Esophagus squamous epithelium (tissue), 5 donors: ENCODE data around the gene CDYL. TPM values are rescaled to one million over a fixed set of nuclear protein-coding genes. Genes with fewer than 3 reads are reported as not detected.

Experiments used
- DNase-seq: peaks from one replicate; lab custom pipeline; 2025; lab: John Stamatoyannopoulos, UW
- H3K27ac ChIP-seq, 4 donors: fragments of 200-600 bp; sonication (generic); one replicate each; pipeline ENCODE4 v1.5.1; 2016 to 2019; ENCODE audit warnings: mild to moderate bottlenecking in 1 of 4
- H3K27me3 ChIP-seq, 4 donors: fragments of 200-600 bp; sonication (generic); 1 replicate in 3 of 4; 2 replicates in 1 of 4; pipeline versions ENCODE4 v1.5.1 to v1.6.0; 2017 to 2021; ENCODE audit warnings: antibody characterized with exemption in 1 of 4
- H3K36me3 ChIP-seq, 3 donors: fragments of 200-600 bp; sonication (generic); one replicate each; pipeline ENCODE4 v1.5.1; 2016 to 2019
- H3K4me1 ChIP-seq, 3 donors: fragments of 200-600 bp; sonication (generic); one replicate each; pipeline ENCODE4 v1.5.1; 2017 to 2019
- H3K4me3 ChIP-seq, 4 donors: fragments of 200-600 bp; sonication (generic); 1 replicate in 3 of 4; 2 replicates in 1 of 4; pipeline ENCODE4 v1.5.1; 2016 to 2019; ENCODE audit warnings: mild to moderate bottlenecking in 2 of 4, moderate library complexity in 1 of 4
- H3K9me3 ChIP-seq, 3 donors: fragments of 200-600 bp; sonication (generic); one replicate each; pipeline ENCODE4 v1.5.1; 2016 to 2019
- POLR2A ChIP-seq, 4 donors: fragments of 450-650 bp; IDR thresholded peaks; one replicate each; pipeline ENCODE4 v1.6.1; 2017; ENCODE audit warnings: antibody characterized with exemption in 4 of 4, mild to moderate bottlenecking in 4 of 4, moderate library complexity in 3 of 4
- WGBS, 2 donors: methylation state at CpG; one replicate each; pipeline ENCODE4 v1.1.5; 2018; 5-methylcytosine and 5-hydroxymethylcytosine counted together
- intact Hi-C: fragments of 100-400 bp; cut with DNase I; formaldehyde crosslinking; loops from one replicate; pipeline ENCODE4 v1.15.0; 2022
- total RNA-seq, 4 donors: library from RNA; depleted of rRNA; stranded (reverse); fragments of >200 nt; gene quantifications; one replicate each; pipeline ENCODE4 v1.1.0, GENCODE V29; 2016
- TF ChIP-seq, protein P1 (sequence below), 6 experiments: fragments of 450-650 bp in 4 of 6; fragments of 200-600 bp in 2 of 6; sonication (generic) in 2 of 6; IDR thresholded peaks; one replicate each; pipeline ENCODE4 v1.5.1; 2016 to 2019; ENCODE audit warnings: antibody characterized with exemption in 6 of 6, mild to moderate bottlenecking in 4 of 6, moderate library complexity in 4 of 6
- donor health status: DM: yes; HTN: yes; CAD: no.

The CDYL gene
- total RNA-seq, 4 donors from 2014 or later: 15.2 to 43.5 (median 19.6) TPM

DNA sequence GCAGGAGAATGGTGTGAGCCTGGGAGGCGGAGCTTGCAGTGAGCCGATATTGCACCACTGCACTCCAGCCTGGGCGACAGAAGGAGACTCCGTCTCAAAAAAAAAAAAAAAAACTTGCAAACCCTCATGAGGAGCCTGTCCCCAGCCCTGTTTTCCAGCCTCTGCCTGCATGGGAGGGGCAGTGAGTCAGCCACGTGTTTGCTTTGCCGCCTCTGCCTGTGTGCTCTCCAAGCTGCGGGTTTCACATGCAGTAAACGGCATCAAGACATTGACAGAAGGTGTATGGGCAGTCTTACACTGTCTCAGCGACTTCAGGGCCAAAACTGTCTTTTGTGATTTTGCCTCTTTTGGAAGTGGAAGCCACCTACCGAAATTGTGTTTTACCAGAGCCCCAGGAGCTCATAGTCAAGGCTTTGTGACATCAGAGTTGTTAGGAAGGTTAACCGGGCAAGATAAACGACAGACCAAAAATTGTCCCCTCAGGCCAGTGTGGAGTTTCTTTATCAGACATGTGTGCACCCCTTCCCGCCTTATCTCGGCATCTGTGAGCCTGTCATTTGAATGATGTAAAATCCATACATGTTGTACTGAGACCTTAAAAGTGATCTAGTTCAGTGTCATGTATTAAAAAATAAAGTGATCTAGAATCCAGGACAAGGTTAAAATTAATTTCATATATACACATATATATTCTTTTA, 174.8 kb downstream of the CDYL start:
- Histone ChIP-seq H3K36me3 (peaks cover 4 to 87% (median 16%) of the 10 kb centered on the region in 3 donors), H3K27me3 (no peaks in the 10 kb centered on the region), H3K27ac (no peak overlapping the region), H3K9me3 (no peaks in the 10 kb centered on the region), H3K4me1 (peaks cover 0 to 10% (median 0%) of the 10 kb centered on the region in 3 donors), H3K4me3 (no peak overlapping the region)
- intact Hi-C loops: no loop called here
- DNase-seq: no peak
- TF ChIP-seq, protein P1, sequence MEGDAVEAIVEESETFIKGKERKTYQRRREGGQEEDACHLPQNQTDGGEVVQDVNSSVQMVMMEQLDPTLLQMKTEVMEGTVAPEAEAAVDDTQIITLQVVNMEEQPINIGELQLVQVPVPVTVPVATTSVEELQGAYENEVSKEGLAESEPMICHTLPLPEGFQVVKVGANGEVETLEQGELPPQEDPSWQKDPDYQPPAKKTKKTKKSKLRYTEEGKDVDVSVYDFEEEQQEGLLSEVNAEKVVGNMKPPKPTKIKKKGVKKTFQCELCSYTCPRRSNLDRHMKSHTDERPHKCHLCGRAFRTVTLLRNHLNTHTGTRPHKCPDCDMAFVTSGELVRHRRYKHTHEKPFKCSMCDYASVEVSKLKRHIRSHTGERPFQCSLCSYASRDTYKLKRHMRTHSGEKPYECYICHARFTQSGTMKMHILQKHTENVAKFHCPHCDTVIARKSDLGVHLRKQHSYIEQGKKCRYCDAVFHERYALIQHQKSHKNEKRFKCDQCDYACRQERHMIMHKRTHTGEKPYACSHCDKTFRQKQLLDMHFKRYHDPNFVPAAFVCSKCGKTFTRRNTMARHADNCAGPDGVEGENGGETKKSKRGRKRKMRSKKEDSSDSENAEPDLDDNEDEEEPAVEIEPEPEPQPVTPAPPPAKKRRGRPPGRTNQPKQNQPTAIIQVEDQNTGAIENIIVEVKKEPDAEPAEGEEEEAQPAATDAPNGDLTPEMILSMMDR (IDR thresholded peaks at IDR 0.05): no peak
- no peak for TF ChIP-seq POLR2A (IDR thresholded peaks at IDR 0.05)
- WGBS, 2 donors: 70 to 75% methylated on average over 11 to 12 of the region's 14 CpGs

DNA sequence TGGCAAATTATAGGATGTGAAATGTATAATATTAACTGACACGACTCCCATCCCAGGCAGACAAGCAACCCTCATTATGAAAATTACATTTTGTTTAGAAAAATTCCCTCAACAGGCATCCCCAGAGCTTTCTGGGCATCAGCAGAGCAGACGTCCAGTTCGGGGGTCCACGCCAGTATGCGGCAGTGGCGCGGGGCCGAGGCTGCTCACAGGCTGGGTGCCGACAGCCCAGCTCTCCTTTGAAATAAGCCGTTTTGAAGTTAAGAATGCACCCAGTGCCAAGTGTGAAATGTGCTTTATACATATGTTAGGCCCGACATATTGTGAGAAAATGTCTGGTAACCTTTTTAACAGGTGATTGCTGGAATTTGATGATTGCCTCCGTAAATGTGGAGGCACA, 177.2 kb downstream of the CDYL start:
- H3K9me3 ChIP-seq: no peaks in the 10 kb centered on the region
- WGBS, 2 donors: 97% methylated on average over 9 to 12 of the region's 12 CpGs
- TF ChIP-seq, protein P1 (IDR thresholded peaks at IDR 0.05): no peak
- no peak for TF ChIP-seq POLR2A (IDR thresholded peaks at IDR 0.05)
- intact Hi-C loops: no loop called here
- no peak overlapping the region for H3K27ac ChIP-seq
- peaks cover 4 to 72% (median 7%) of the 10 kb centered on the region in 3 donors for H3K36me3 ChIP-seq
- H3K4me3 ChIP-seq: no peak overlapping the region
- peaks cover 0 to 6% (median 0%) of the 10 kb centered on the region in 4 donors for H3K27me3 ChIP-seq
- peaks cover 0 to 10% (median 0%) of the 10 kb centered on the region in 3 donors for H3K4me1 ChIP-seq
- DNase-seq: no peak

DNA sequence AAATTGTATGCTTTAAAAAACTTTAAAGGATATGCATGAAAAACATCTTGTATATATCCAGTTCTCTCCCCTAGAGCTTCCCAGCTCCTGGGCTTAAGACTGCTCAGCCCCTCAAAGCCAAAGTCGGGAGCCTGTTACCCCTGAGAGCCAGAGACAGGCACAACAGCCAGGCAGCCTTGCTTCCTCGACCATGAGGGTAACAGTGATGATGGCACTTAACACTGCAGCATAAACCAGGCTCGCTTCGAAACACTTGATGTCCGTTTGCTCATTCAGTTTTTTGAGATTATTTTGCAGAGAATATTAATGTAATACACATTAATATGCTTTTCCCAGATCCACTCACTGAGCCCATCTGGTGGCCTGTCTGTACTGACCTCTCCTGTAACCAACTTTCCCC, 180.4 kb downstream of the CDYL start:
- Histone ChIP-seq H3K36me3 (peaks cover 4 to 48% (median 7%) of the 10 kb centered on the region in 3 donors), H3K27me3 (peaks cover 0 to 8% (median 0%) of the 10 kb centered on the region in 4 donors), H3K4me1 (no peaks in the 10 kb centered on the region), H3K9me3 (no peaks in the 10 kb centered on the region), H3K27ac (no peak overlapping the region), H3K4me3 (no peak overlapping the region)
- 91 to 93% methylated on average over 5 of the region's 5 CpGs for WGBS, 2 donors
- no peak for DNase-seq
- intact Hi-C loops: no loop called here
- TF ChIP-seq, protein P1 (IDR thresholded peaks at IDR 0.05): no peak
- no peak for TF ChIP-seq POLR2A (IDR thresholded peaks at IDR 0.05)

DNA sequence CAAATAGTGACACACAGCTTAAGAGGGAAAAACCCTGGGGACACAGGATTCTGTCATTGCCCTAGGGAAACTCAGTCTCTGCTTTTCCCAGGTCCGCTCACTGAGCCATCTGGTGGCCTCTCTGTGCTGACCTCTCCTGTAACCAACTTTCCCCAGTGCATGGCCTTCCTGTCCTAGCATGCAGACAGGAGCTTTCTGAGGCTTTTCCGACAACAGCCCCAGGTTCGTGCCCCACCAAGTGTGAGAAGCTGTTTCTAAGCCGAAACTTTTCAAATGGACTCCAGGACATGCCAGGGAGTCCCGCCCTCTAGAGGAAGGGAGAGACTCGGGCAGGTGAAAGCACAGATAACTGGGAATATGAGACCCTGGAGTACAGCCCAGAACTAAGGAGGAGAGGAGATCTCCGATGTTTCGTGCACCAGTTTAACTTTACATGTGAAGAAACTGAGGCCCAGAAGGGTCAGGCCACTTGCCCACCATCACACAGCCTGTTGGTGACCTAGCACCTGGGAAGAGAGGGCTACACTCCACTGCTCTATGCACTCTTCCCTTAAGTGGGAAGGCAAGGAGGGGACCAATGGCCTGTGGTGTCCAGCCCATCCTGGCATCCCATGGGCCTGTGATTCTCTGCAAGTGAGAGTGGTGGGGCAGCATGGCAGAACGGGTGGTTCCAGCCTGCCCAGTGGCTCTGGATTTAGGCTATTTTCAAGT, 181.5 kb downstream of the CDYL start:
- intact Hi-C loops: no loop called here
- 43 to 73% methylated on average over 4 to 7 of the region's 9 CpGs for WGBS, 2 donors
- peaks cover 0 to 8% (median 0%) of the 10 kb centered on the region in 4 donors for H3K27me3 ChIP-seq
- H3K9me3 ChIP-seq: no peaks in the 10 kb centered on the region
- DNase-seq: no peak
- H3K36me3 ChIP-seq: peaks cover 4 to 40% (median 6%) of the 10 kb centered on the region in 3 donors
- no peaks in the 10 kb centered on the region for H3K4me1 ChIP-seq
- no peak overlapping the region for H3K4me3 ChIP-seq
- TF ChIP-seq, protein P1 (IDR thresholded peaks at IDR 0.05): peak in 1 of 6 experiments; percentile 9
- TF ChIP-seq POLR2A (IDR thresholded peaks at IDR 0.05): no peak
- H3K27ac ChIP-seq: no peak overlapping the region

DNA sequence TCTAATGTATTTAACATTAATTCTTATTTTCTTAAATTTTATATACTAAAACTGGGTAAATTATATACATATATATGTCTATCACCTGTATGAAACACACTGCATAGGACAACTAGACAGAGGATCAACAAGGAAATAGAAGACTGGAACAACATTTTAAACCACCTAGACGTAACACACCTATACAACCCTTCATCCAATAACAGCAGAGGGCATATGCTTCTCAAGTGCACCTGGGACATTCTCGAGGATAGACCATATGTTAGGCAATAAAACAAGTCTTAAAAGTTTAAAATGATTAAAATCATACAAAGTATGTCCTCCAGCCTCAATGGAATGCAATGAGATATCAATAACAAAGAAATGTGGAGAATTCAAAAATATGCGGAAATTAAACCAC, 182.4 kb downstream of the CDYL start:
- H3K27me3 ChIP-seq: peaks cover 0 to 8% (median 0%) of the 10 kb centered on the region in 4 donors
- no peak overlapping the region for H3K4me3 ChIP-seq
- H3K9me3 ChIP-seq: no peaks in the 10 kb centered on the region
- 85 to 93% methylated on average over 3 of the region's 3 CpGs for WGBS, 2 donors
- H3K36me3 ChIP-seq: peaks cover 0 to 30% (median 3%) of the 10 kb centered on the region in 3 donors
- H3K4me1 ChIP-seq: no peaks in the 10 kb centered on the region
- DNase-seq: no peak
- intact Hi-C loops: no loop called here
- no peak overlapping the region for H3K27ac ChIP-seq
- TF ChIP-seq, protein P1 (IDR thresholded peaks at IDR 0.05): no peak
- TF ChIP-seq POLR2A (IDR thresholded peaks at IDR 0.05): no peak
